HepG2 (cell line): ENCODE measurements around the gene DNAJB2. TPM values are rescaled to one million over a fixed set of nuclear protein-coding genes. Genes with fewer than 3 reads are reported as not detected.

ENCODE experiments used
- ARID2 ChIP-seq: sonication (generic); formaldehyde crosslinking; IDR thresholded peaks from 2 replicates; pipeline ENCODE4 v1.8.1; 2022; ENCODE audit warnings: mild to moderate bottlenecking, missing genetic modification reagents, borderline replicate concordance
- FOXM1 ChIP-seq: sonication (generic); formaldehyde crosslinking; IDR thresholded peaks from 2 replicates; pipeline ENCODE4 v1.5.0; 2020; ENCODE audit warnings: missing genetic modification reagents
- HDAC2 ChIP-seq: sonication (generic); formaldehyde crosslinking; IDR thresholded peaks from 2 replicates; pipeline ENCODE4 v1.4.0; 2020; ENCODE audit warnings: missing genetic modification reagents
- HNRNPK ChIP-seq: fragments of 200-400 bp; formaldehyde crosslinking; IDR thresholded peaks from 2 replicates; pipeline ENCODE4 v1.6.1; 2018; ENCODE audit warnings: low read length, low read depth, moderate library complexity, mild to moderate bottlenecking; ENCODE audit not compliant: poor library complexity, severe bottlenecking
- ISL2 ChIP-seq: sonication (generic); formaldehyde crosslinking; IDR thresholded peaks from 2 replicates; pipeline ENCODE4 v1.5.0; 2020; ENCODE audit warnings: missing genetic modification reagents
- JUNB ChIP-seq: sonication (generic); formaldehyde crosslinking; IDR thresholded peaks from 2 replicates; pipeline ENCODE4 v1.8.0; 2022; ENCODE audit warnings: missing genetic modification reagents, mild to moderate bottlenecking, borderline replicate concordance
- KDM5B ChIP-seq: sonication (generic); formaldehyde crosslinking; IDR thresholded peaks from 2 replicates; pipeline ENCODE4 v1.4.0; 2020; ENCODE audit warnings: missing genetic modification reagents, mild to moderate bottlenecking, borderline replicate concordance
- LRRFIP1 ChIP-seq: sonication (generic); formaldehyde crosslinking; conservative IDR thresholded peaks from 2 replicates; pipeline ENCODE4 v1.4.0; 2020; ENCODE audit warnings: missing genetic modification reagents
- MTA3 ChIP-seq: sonication (generic); formaldehyde crosslinking; IDR thresholded peaks from 2 replicates; pipeline ENCODE4 v1.4.0; 2020; ENCODE audit warnings: missing genetic modification reagents
- NCOR1 ChIP-seq: fragments of 200-600 bp; sonication (generic); IDR thresholded peaks from 2 replicates; pipeline ENCODE4 v1.7.0; 2017; ENCODE audit warnings: antibody characterized with exemption, low read length, borderline replicate concordance
- NR3C1 ChIP-seq: sonication (generic); formaldehyde crosslinking; IDR thresholded peaks from 2 replicates; pipeline ENCODE4 v1.4.0; 2020; ENCODE audit warnings: missing genetic modification reagents
- NRL ChIP-seq: sonication (generic); formaldehyde crosslinking; IDR thresholded peaks from 2 replicates; pipeline ENCODE4 v1.5.0; 2020; ENCODE audit warnings: missing genetic modification reagents, mild to moderate bottlenecking, moderate library complexity, borderline replicate concordance
- RXRA ChIP-seq: sonication (generic); formaldehyde crosslinking; IDR thresholded peaks from 2 replicates; pipeline ENCODE4 v1.5.1; 2020; ENCODE audit warnings: missing genetic modification reagents
- SETDB1 ChIP-seq: sonication (generic); formaldehyde crosslinking; IDR thresholded peaks from 2 replicates; pipeline ENCODE4 v1.5.1; 2020; ENCODE audit warnings: missing genetic modification reagents, mild to moderate bottlenecking, borderline replicate concordance
- SMAD1 ChIP-seq: sonication (generic); formaldehyde crosslinking; IDR thresholded peaks from 2 replicates; pipeline ENCODE4 v1.4.0; 2020; ENCODE audit warnings: missing genetic modification reagents, low read depth, mild to moderate bottlenecking, borderline replicate concordance
- TEAD2 ChIP-seq: sonication (generic); formaldehyde crosslinking; IDR thresholded peaks from 2 replicates; pipeline ENCODE4 v1.9.0; 2021; ENCODE audit warnings: missing genetic modification reagents
- TFAP4 ChIP-seq: sonication (generic); IDR thresholded peaks from 2 replicates; pipeline ENCODE4 v1.6.1; 2016; ENCODE audit warnings: low read depth, borderline replicate concordance
- TSC22D2 ChIP-seq: sonication (generic); formaldehyde crosslinking; IDR thresholded peaks from 2 replicates; pipeline ENCODE4 v1.5.1; 2020; ENCODE audit warnings: missing genetic modification reagents, mild to moderate bottlenecking, borderline replicate concordance
- ZFP37 ChIP-seq: sonication (generic); formaldehyde crosslinking; IDR thresholded peaks from 2 replicates; pipeline ENCODE4 v1.4.0; 2020; ENCODE audit warnings: missing genetic modification reagents, borderline replicate concordance
- ZNF501 ChIP-seq: sonication (generic); formaldehyde crosslinking; IDR thresholded peaks from 2 replicates; pipeline ENCODE4 v1.5.1; 2020; ENCODE audit warnings: mild to moderate bottlenecking, moderate library complexity, missing genetic modification reagents
- ZNF878 ChIP-seq: sonication (generic); formaldehyde crosslinking; IDR thresholded peaks from 2 replicates; pipeline ENCODE4 v1.8.1; 2023; ENCODE audit warnings: mild to moderate bottlenecking, missing genetic modification reagents, moderate library complexity
- ZSCAN30 ChIP-seq: sonication (generic); formaldehyde crosslinking; IDR thresholded peaks from 2 replicates; pipeline ENCODE4 v1.5.0; 2020; ENCODE audit warnings: mild to moderate bottlenecking, missing genetic modification reagents
- polyA plus RNA-seq, 8 experiments: library from polyadenylated mRNA; depleted of rRNA in 3 of 8; stranded (reverse) in 7 of 8; unstranded in 1 of 8; fragments of >200 nt; fragmentation: Illumina TruSeq in 4 of 8; extraction: Trizol in 4 of 8; gene quantifications; 2 replicates each; pipeline versions ENCODE4 v1.2.1 to v1.2.3, GENCODE V29; 2011 to 2016; ENCODE audit warnings: low read depth in 4 of 8, missing spikeins in 1 of 8, mixed read lengths in 1 of 8; ENCODE audit not compliant: insufficient read depth in 1 of 8
- total RNA-seq, 5 experiments: library from RNA; depleted of rRNA; stranded (reverse); fragments of >200 nt; fragmentation: Illumina TruSeq; extraction: Trizol; gene quantifications; 2 replicates each; pipeline ENCODE4 v1.2.3, GENCODE V29; 2016; ENCODE audit warnings: low read depth in 1 of 5
- TF ChIP-seq, protein P1 (sequence below): sonication (generic); formaldehyde crosslinking; IDR thresholded peaks from 2 replicates; pipeline ENCODE4 v1.8.0; 2023; ENCODE audit warnings: mild to moderate bottlenecking, missing genetic modification reagents
- TF ChIP-seq, protein P2 (sequence below): sonication (generic); formaldehyde crosslinking; IDR thresholded peaks from 2 replicates; pipeline ENCODE4 v1.4.0; 2020; ENCODE audit warnings: mild to moderate bottlenecking, missing genetic modification reagents

The DNAJB2 gene
- total and polyA plus RNA-seq, 2 of the 13 experiments (the other 11 are each of a cell fraction or from before 2014, with no cell fraction given): 21.3 to 31.1 TPM

DNA sequence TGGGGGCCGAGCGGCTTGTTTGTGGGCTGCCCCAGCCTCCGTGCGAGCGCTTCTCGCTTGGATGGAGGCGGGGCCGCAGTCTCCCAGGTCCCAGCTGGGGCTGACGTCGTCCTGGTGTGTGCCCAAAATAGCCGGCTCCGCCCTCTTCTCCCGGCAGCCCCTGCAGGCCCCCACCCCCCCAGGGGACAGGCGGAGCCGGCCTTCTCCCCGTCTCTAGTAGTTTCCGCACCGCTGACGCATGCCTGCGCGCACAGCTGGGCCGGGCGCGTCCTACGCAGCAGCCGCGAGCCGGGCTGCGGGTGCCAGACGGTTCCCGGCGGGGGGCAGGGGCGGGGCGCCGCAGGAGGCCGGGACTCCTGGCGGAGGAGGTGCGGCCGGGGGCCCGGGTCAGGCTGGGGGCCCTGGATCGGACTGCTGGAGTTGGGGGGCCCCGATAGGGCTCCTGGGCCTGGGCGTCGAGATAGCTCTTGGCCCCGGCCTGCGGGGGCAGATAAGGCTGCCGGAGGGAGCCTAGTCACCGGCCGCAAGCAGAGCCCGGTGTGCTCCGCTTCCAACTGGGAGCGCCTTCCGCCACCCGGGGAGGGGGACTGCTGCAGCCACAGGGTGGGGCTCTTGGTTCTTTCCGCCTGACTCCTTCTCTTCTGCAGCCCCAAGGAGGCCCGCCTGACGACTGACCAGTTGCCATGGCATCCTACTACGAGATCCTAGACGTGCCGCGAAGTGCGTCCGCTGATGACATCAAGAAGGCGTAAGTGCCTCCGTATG is at the start of gene DNAJB2 (continued):
- TF ChIP-seq KDM5B (peak; percentile 78; the same call in 1 of the 2 replicates), JUNB (no peak), TFAP4 (peak; percentile 98), HDAC2 (CRISPR knock-in tag) (peak; percentile 75), HNRNPK (peak; percentile 98), LRRFIP1 (CRISPR knock-in tag) (no peak), ZNF501 (CRISPR knock-in tag) (peak; percentile 56; the same call in 1 of the 2 replicates), NRL (peak; percentile 96), SETDB1 (no peak), ZNF878 (CRISPR knock-in tag) (0 out of 2 replicates have a peak, but pooled peaks have one; percentile 77), TSC22D2 (CRISPR knock-in tag) (peak; percentile 87; the same call in 1 of the 2 replicates), ZSCAN30 (CRISPR knock-in tag) (no peak), ARID2 (no peak), MTA3 (CRISPR knock-in tag) (no peak), NCOR1 (no peak), SMAD1 (CRISPR knock-in tag) (no peak), TEAD2 (CRISPR knock-in tag) (no peak), ISL2 (CRISPR knock-in tag) (peak; percentile 77; the same call in 1 of the 2 replicates), NR3C1 (CRISPR knock-in tag) (no peak), RXRA (CRISPR knock-in tag) (no peak; the same call in none of the 2 replicates), FOXM1 (CRISPR knock-in tag) (no peak), ZFP37 (CRISPR knock-in tag) (peak; percentile 19; the same call in 1 of the 2 replicates)
- TF ChIP-seq, protein P1, sequence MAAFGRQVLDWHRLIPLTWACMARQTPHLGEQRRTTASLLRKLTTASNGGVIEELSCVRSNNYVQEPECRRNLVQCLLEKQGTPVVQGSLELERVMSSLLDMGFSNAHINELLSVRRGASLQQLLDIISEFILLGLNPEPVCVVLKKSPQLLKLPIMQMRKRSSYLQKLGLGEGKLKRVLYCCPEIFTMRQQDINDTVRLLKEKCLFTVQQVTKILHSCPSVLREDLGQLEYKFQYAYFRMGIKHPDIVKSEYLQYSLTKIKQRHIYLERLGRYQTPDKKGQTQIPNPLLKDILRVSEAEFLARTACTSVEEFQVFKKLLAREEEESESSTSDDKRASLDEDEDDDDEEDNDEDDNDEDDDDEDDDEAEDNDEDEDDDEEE (CRISPR knock-in tag): peak; percentile 87; the same call in 1 of the 2 replicates
- TF ChIP-seq, protein P2, sequence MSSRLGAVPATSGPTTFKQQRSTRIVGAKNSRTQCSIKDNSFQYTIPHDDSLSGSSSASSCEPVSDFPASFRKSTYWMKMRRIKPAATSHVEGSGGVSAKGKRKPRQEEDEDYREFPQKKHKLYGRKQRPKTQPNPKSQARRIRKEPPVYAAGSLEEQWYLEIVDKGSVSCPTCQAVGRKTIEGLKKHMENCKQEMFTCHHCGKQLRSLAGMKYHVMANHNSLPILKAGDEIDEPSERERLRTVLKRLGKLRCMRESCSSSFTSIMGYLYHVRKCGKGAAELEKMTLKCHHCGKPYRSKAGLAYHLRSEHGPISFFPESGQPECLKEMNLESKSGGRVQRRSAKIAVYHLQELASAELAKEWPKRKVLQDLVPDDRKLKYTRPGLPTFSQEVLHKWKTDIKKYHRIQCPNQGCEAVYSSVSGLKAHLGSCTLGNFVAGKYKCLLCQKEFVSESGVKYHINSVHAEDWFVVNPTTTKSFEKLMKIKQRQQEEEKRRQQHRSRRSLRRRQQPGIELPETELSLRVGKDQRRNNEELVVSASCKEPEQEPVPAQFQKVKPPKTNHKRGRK (CRISPR knock-in tag): no peak
